ENCODE data around the gene TPMT.
"Not testable (repeated sequence)": the region's sequence is repeated elsewhere in the genome, so short reads cannot be mapped to it uniquely, and the experiment has no call there.

The TPMT gene

DNA sequence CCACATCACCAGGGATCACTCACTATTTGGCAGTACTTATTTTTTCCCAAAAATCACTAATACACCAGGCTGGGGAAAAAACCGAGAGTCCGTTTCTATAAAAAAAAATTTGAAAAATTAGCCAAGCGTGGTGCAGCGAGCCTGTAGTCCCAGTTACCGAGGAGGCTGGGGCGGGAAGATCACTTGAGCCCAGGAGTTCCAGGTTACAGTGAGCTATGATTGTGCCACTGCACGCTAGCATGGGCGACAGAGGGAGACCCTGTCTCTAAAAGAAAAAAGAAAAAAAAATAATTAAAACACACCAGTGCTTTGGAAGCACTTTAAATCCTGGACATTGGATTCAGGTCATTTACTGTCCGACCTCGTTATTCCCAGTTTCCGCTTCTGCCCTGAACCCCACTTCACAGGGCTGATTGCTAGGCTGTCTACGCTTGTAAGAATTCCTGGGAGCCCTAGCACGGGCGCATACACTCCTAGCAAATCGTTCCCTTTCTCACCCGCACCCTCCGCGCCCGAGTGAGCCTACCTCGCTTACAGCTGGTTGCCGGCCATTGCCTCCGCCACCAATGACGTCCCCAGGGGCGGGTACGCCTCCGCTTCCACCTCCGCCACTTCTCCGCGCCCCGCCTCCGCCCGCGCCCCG lies at the start of gene TPMT:
TPMT (minus strand) TSS at position 571 of the 643 bp plus-strand sequence. CDS start 5,950 bp downstream, outside the sequence.
- no peak for DNase-seq

DNA sequence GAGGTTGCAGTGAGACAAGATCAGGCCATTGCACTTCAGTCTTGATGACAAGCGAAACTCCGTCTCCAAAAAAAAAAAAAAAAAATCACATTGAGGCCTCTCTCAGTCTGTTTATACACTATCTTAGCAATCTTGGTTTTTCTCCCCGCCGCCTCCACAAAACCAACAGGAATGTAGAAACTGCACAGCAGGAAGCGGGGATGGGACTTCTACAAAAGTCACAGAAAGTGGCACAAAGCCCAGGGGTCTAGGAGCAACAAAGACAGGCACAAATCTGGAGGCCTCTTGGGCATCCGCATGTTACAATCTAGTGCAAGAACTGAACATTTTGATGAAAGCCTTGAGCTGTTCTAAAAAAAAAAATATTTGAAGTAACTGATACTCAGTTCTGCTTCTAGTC lies 48.9 kb upstream of the TPMT start:
- DNase-seq = no peak

DNA sequence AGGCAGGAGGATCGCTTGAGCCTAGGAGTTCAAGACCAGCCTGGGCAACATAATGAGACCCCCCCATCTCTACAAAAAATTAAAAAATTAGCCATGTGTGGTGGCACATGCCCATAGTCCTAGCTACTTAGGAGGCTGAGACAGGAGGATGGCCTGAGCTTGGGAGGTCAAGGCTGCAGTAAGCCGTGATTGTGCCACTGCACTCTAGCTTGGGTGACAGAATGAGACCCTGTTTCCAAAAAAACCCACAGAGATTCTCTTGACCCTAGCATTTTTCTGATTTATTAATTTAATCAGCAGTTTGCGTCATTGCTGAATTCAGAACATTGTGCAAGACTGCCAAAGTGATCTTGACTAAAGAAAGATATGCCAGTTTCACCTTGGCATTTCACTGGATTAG lies 37.1 kb upstream of the TPMT start:
- no peak for DNase-seq

DNA sequence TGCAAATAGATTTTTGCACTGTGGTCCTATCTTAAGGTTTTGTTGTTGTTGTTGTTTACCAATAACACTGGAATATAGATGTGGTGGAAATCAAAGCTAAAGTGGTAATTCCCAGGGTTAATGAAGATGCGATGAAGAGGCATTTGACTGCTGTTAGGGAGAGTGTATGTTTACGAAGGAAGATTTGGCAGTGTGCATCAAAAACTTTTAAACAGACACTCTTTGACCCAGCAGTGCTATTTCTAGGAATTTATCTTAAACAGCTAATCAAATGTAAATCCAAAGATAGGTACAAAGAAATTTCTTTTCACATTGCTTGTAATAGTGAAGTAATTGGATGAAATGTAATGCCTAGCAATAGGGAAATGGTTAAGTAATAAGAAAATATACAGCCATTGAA lies 34.3 kb upstream of the TPMT start:
- DNase-seq = no peak

DNA sequence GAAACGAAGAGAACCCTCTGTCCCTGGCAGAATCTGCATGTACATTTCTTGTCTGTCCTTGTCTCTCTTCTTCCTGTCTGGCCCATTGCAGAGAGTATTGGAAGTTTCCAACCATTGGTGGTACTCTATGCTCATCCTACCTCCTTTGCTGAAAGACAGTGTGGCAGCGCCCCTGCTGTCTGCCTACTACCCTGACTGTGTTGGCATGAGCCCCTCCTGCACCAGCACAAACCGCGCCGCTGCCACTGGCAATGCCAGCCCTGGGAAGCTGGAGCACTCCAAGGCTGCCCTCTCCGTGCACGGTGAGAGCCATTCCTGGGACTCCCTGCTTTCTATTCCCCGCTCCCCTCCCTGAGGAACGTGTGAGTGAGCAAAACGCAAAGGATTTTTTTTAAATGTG lies 32.8 kb upstream of the TPMT start:
- DNase-seq = no peak

DNA sequence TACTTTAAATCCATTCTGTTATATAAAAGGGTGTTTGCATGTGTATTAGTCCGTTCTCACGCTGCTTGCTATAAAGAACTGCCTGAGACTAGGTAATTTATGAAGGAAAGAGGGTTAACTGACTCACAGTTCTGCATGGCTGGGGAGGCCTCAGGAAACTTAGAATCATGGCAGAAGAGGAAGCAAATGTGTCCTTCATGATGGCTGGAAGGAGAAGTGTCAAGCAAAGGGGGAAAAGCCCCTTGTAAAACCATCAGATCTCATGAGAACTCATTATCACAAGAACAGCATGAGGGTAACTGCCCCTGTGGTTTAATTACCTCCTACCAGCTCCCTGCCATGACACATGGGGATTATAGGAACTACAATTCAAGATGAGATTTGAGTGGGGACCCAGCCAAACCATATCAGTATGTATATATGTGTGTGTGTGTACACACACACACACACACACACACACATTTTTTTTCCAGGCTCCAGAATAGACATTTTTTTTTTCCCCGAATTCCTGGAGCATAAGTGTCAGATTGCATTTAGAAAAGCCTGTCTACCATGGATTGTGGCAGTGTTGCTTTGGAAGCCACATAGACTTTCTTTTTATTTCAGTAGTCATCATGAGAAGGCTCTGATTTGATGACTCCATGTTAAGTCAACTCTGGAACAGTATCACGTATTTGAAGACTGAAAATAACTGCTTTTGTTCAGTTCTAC lies 31.8 kb upstream of the TPMT start:
- no peak for DNase-seq

DNA sequence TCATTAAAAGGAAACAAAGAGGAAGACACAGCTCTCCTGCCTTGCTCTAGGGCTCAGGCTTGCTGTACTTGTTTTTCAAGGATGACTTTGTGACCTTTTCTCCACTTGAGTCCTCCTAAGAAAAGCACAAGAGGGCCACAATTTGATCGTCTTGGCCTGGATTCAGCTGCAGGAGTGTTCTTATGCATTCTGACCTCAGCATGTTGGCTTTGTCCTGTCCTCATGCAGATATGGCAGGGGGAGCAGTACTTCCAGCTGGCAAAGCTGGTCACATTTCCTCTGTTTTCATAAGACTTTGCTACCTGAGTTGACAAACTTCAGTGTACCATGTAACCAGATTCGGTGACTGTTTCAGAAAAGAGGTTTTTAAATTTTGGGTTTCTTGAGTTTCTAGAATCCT lies 31.2 kb upstream of the TPMT start:
- DNase-seq = no peak

DNA sequence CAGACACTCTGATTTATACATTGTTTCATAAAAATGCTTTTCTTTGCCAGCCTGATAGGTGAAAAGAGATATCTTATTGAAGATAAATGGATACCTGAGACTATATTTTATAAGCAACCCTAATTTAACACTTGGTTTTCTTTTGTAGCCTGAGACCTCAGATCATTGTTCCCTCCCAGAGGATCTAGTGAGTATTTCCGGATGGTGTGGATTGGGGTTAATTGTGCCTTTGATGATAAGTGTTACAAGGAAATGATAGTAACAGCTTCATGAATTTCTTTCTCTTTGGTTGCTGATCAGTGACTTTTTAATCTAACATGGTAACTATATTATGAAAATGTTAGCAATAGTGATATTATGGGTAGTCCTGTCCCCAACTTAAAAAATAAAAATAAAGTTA lies 30.7 kb upstream of the TPMT start:
- no peak for DNase-seq

DNA sequence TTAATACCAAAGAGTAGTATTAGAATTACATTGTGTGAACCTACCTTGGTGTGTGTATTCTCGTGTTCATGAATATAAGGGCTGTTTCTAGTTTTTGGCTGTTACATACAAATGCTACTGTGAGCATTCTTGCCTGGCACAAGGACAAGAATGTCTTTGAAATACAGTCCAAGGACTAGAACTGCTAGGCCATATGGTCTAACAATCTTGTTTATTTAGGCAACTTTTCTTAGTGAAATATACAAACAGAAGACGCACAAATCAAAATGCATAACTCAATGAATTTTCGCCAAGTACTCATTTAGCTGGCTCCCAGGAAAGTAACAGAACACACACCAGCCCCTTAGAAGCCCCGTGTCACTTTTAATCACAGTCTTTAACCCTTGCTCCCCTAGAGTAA lies 28.9 kb upstream of the TPMT start:
- no peak for DNase-seq

DNA sequence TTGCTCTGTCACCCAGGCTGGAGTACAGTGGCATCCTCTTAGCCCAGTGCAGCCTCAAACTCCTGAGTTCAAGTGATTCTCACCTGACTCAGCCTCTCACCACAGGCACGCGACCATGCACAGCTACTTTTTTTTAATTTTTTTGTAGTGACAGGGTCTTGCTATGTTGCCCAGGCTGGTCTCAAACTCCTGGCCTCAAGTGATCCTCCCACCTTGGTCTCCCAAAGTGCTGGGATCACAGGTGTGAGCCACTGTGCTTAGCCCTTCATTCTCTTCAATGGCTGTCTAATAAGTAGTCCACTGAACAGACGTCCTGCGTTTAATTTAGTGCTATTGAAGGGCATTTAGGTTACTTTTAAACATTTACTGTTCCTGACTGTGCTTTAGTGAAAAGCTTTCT lies 27.7 kb upstream of the TPMT start:
- no peak for DNase-seq

DNA sequence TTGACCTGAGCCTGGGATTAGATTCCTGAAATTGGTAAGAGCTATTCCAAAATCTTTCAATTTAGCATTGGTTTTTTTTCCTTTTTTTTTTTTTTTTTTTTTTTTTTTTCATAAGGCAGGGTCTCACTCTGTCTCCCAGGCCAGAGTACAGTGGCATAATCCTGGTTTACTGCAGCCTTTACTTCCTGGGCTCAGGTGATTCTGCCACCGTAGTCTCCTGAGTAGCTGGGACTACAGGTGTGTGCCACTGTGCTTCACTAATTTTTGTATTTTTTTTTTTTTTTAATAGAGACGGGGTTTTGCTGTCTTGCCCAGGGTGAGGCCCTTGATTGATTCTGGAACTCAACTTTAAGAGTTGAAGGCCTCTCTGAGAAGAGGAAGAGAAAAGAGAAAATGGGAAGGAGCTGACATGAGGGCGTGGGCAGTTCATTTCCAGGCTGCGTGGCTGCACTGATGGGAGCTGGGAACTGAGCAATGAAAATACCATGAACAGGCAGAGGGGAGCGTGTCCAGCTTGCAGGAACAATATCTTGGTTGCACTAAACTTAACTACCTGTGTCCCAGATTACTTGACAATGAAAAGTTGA lies 25.0 kb upstream of the TPMT start:
- DNase-seq = no peak

DNA sequence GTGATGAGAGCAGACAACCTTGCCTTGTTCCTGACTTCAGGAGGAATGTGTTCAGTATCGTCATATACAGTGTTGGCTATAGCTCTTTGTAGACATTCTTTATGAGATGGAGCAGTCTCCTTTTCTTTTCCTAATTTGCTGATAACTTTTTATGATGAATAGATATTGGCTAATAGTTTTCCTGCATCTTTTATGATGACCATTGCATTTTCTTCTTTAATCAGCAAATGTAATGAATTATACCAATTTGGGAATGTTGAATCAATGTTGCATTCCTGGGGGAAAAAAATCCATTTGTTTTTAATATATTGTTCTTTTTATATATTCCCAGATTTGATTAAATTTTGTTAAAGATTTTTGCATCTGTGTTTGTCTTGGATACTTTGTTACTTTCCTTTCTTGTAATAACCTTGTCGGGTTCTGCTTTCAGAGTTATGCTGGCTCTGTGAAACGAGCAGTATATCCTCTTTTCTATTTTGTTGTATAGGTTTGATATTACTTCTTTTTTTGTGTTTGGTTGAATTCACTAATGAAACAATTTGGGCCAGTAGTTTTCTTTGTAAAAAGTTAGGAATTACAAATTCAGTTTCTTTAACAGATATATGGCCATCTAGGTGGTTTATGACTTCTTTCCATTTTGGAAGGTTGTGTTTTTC lies 24.2 kb upstream of the TPMT start:
- DNase-seq = no peak

DNA sequence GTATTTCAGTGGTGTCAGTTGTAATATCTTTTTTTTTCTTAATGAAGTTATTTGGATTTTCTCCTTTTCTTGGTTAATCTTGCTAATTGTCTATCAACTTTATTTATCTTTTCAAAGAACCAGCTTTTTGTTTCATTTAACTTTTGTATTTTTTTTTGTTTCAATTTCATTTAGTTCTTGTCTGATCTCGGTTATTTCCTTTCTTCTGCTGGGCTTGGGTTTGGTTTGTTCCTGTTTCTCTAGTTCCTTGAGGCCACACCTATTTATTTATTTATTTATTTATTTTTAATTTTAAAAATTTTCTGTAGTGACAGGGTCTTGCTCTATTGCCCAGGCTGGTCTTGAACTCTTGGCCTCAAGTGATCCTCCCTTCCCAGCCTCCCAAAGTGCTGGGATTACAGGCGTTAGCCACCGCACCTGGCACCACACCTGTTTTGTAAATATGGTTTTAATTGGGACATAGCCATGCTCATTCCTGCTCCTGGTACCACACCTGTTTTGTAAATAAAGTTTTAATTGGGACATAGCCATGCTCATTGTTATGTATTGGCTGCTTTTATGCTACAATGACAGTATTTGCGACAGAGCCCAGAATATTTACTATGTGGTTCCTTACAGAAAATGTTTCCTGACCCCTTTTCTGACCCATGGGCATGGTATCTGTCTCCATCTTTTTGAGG lies 22.5 kb upstream of the TPMT start:
- no peak for DNase-seq

DNA sequence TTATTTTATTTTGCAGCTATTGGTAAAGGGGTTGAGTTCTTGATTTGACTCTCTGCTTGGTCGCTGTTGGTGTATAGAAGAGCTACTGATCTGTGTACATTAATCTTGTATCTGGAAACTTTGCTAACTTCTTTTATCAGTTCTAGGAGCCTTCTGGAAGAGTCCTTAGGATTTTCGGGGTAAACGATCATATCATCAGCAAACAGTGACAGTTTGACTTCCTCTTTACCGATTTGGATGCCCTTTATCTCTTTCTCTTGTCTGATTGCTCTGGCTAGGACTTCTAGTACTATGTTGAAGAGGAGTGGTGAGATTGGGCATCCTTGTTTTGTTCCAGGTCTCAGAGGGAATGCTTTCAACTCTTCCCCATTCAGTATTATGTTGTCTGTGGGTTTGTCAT lies 21.3 kb upstream of the TPMT start:
- not testable (repeated sequence) for DNase-seq

DNA sequence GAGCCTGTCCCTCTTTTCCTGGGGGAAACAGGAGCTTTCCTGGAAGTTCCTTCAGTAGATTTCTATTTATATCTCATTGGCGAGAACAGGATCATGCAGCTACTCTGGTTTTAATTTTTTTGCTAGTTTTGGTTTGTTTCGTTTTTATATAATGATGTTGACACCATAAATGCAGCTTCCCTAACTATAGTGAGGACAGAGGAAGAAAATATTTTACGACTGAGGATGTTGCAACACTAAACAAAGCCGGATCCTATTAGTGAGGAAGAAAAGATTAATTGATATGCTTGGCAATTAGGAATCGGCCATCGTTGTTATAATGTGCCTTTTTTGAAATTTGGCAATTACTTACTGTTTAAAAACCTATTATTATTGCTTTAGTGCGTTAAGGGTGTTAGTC lies 17.0 kb upstream of the TPMT start:
- no peak for DNase-seq

DNA sequence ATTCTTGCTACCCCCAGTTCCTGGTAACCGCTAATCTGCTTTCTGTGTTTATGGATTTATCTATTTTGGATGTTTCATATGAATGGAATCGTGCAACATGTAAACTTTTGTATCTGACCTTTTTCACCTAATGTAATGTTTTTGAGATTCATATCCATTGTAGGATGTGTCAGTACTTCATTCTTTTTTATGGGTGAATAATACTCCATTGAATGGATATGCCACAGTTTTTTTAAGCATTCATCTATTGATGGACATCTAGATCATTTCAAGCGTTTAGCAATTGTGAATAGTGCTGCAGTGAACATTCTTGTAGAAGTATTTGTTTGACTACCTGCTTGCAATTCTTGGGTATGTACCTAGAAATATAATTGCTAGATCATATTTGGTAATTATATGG lies 13.4 kb upstream of the TPMT start:
- no peak for DNase-seq

DNA sequence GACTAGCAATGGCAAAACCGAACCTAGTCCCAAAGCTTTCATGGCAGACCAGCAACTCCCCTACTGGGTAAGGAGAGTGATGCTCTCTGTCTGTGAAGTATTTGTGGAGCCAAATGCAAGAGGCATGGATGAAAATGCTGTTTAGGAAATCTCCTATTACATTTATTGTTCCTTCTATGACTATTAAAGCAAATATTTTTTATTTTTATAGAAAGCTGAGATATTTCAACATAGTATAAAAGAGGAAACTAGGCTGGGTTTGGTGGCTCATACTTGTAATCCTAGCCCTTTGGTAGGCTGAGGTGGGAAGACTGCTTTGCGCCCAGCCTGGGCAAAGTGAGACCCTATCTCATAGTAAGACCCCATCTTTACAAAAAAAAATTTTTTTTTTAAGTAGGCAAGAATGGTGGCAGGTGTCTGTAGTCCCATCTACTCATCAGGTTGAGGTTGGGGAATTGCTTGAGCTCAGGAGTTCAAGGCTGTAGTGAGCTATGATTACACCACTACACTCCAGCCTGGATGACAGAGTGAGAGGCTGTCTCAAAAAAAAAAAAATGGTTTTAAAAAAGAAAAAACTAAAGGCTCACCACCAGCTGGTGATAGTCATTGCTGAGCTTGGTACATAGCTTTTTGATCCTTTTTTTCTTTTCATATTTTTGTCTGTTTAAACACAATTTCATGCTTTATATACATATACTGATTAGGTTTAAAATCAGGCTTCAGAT lies 11.6 kb upstream of the TPMT start:
- DNase-seq = no peak

DNA sequence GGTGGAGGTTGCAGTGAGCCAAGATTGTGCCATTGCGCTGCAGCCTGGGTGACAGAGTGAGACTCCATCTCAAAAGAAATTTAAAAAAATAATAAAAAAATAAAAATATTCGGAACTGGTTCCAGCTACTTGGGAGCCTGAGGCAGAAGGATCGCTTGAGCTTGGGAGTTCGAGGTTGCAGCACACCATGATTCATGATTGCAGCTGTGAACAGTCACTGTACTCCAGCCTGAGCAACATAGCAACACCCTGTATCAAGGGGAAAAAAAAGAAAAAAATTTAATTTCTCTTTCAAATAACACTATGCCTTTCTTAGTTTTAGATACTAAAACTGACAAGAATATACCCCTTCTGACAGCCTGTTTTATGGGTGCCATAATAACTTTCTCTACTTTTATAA lies 10.9 kb upstream of the TPMT start:
- DNase-seq = no peak

DNA sequence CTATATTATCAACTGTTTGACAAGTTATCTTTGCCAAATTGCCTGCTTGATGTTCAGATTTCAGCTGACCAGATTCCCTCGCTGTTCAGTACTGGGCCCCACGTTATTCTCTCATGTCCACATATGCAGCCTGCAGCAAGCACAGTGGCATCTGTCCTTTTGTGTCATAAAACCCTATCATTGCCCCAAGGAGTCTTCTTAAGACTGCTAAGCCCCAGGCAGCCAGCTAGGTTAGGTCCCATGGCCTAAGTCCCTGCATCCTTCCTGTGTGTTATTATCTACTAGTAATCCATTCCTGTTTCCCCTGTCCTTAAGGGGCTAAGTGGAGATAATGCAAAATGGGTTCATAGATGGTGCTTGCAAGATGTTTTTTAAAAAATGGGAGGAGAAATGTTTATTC lies 7.5 kb upstream of the TPMT start:
- DNase-seq = no peak

DNA sequence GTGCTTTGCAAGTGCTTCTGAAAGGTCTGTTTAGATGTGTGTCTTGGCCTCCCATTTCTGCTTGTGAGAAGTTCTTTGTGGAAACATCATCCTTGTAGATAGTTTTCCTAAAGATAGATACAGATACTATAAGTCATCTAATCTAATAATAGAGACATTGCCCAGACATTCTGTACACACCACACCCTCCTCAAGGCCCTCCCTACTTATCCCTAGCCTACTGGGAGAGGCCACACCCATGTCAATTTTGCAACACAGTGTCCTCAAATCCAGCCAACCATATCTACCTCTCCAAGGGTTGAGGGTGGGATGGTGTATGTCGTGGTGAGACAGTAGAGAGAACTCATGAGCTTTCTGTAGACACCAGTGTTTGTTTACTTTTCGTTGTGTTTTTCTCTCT lies 6.6 kb upstream of the TPMT start:
- DNase-seq = no peak

DNA sequence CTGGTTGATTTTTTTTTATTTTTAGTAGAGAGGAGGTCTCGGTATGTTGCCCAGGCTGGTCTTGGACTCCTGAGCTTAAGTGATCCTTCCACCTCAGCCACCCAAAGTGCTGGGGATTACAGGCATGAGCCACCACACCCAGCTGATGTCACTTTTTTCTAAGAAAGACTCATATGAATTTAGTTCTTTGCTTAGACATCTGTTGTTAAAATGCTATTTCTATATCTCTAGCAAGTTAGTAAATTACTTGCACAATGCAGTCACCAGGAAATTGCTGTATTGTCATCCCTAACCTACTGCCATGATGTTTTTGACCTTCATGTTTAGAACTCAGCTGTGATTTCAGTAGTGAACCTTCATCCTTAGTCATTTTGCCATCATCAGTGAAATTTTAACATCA lies 6.0 kb upstream of the TPMT start:
- DNase-seq = no peak

DNA sequence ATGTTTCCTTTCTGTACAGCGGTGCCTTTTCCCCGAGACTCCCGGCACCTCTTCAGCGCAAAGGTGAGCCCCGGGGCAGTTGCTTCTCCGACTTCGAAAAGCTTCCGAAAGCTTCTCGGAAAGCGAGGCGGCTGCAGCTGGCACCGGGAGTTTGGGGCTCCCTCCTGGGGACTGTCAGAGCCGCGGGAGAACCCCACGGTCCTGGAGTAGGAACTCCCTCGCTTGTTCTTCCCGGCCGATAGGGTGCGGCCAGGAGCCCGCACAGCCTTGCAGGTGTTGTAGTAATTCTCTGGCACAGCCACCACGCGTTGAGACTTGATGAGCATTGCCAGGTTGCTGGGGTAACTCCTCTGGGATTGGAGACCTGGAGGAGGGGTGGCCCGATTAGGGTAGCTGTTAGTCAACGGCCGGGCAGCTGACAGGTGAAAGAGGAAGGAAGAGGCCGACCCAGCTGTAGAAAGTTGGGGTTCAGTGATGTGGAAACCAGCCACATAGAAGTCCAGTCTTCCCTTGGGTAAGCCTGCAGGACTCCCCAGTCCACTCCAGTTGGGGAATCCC lies 1.1 kb upstream of the TPMT start:
- DNase-seq = no peak

All from activated CD4-positive, alpha-beta T cell treated with anti-CD3 and anti-CD28 coated beads for 1 hour (primary cell).